HG03139 (cell line): ENCODE measurements around the gene RMDN3.

ENCODE experiments used
- ATAC-seq: cut with Tn5 transposase; IDR thresholded peaks from one replicate; pipeline ENCODE4 v1.9.1; 2021; ENCODE audit not compliant: unreplicated experiment

RMDN3 gene

DNA sequence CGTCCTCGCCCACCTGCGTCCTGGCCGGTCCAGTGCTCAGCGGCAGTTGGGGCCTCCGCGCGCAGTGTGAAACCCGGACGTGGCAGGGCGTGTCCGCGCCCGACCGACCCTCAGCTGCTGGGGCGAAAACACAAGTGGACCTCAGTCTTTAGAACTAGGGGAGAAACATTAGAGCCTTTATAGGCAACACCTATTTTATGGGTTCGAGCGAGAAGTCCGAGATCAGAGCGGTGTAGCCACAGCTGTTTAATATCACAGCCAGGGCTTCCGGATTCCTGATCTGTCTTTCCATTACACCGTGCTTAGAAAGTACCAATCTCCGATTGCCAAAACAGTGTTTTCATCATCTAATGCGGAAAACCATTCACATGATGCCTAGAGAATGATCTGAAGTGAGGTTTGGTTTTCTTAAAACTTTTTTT, 59.6 kb downstream of the RMDN3 start:
- ATAC-seq, result peak; percentile 32

- ATAC-seq, result peak; percentile 72
Measured at GRCh38 chr15:40694688-40695468, 60.2 kb downstream of the RMDN3 start, which contains the start of gene RAD51. Gene RAD51, plus strand, starts transcription at chr15:40695174. Its CDS starts 3,585 bp downstream, at chr15:40698759.

- no peak for ATAC-seq
Measured at GRCh38 chr15:40693904-40694687, 61.0 kb downstream of the RMDN3 start.

- ATAC-seq, result no peak
Measured at GRCh38 chr15:40691737-40692136, 63.3 kb downstream of the RMDN3 start.

GRCh38 chr15:40688932-40689799, 65.9 kb downstream of the RMDN3 start:
- no peak for ATAC-seq
